ENCODE data around the gene RPL18. TPM values are rescaled to one million over a fixed set of nuclear protein-coding genes. Genes with fewer than 3 reads are reported as not detected.

Gene RPL18
- total and polyA plus RNA-seq, 9 of the 15 experiments (the other 6 are each of a cell fraction or from before 2014, with no cell fraction given), result 312 to 2,635 (median 1,653) TPM

DNA sequence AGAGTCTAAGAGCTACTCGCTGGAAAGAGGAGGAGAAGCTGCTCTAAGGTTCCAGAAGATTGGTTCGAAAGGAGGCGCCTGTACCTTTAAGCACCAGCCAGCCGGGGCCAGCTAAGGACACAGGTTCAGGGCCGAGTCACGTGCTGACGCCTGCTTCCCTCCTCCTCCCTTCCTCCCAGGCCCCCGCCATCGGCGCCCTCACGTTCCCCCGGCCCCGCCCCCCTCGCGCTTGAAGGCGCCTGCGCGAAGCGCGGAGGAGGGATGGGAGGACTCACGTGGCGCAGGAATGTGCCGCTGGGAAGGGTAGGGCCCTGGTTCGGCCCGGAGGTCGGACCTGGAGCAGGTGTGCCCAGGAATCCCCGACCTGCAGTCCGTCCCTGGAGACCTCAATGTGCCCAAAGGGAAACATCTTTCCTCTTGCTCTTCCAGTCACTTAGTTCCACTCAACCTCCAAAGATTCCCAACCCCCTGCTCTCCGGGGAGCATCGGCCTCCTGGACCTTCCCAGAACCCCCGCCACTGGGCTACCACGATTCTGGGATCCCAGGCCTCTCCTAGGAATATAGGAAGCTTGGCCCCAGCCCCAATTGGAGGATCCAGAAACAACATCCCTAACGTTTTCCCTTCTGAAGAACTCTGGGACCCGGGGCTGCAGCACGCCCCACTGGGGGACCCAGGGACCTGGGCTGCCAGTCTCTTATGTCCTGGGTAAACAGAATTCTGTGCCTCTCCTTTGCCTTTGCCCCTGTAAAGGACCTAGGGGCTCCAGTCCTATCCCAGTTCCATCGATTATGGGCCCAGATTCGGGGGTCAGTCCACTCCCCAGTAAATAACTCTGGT, 15.7 kb upstream of the RPL18 start (continued):
- no peak for TF ChIP-seq ZKSCAN8 (CRISPR knock-in tag; IDR thresholded peaks at IDR 0.05)
- TF ChIP-seq, protein P1, sequence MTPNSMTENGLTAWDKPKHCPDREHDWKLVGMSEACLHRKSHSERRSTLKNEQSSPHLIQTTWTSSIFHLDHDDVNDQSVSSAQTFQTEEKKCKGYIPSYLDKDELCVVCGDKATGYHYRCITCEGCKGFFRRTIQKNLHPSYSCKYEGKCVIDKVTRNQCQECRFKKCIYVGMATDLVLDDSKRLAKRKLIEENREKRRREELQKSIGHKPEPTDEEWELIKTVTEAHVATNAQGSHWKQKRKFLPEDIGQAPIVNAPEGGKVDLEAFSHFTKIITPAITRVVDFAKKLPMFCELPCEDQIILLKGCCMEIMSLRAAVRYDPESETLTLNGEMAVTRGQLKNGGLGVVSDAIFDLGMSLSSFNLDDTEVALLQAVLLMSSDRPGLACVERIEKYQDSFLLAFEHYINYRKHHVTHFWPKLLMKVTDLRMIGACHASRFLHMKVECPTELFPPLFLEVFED (CRISPR knock-in tag; conservative IDR thresholded peaks at IDR 0.05), result 0 out of 2 replicates have a peak, but pooled peaks have one; percentile 44
- TF ChIP-seq MAZ (CRISPR knock-in tag; conservative IDR thresholded peaks at IDR 0.05 in 1 of 2, IDR thresholded peaks at IDR 0.05 in 1 of 2), result peak; percentile 96 to 99
- peak; percentile 88 for TF ChIP-seq MYC (IDR thresholded peaks at IDR 0.05; ENCODE audit: low read depth, low read length)
- TF ChIP-seq MYC (CRISPR knock-in tag; IDR thresholded peaks at IDR 0.05; ENCODE audit: borderline replicate concordance, low read depth), result peak; percentile 58; the same call in 1 of the 2 replicates
- TF ChIP-seq SAFB2 (IDR thresholded peaks at IDR 0.05; ENCODE audit: borderline replicate concordance, low read depth, low read length, severe bottlenecking), result no peak
- TF ChIP-seq DMBX1 (CRISPR knock-in tag; IDR thresholded peaks at IDR 0.05; ENCODE audit: borderline replicate concordance), result no peak
- no peak for TF ChIP-seq DACH1 (IDR thresholded peaks at IDR 0.05; ENCODE audit: partially characterized antibody)
- TF ChIP-seq RHOXF2B (CRISPR knock-in tag; conservative IDR thresholded peaks at IDR 0.05), result no peak
- no peak for TF ChIP-seq ARID2 (IDR thresholded peaks at IDR 0.05)
- TF ChIP-seq ZNF444 (CRISPR knock-in tag; IDR thresholded peaks at IDR 0.05), result no peak
- TF ChIP-seq, protein P2, sequence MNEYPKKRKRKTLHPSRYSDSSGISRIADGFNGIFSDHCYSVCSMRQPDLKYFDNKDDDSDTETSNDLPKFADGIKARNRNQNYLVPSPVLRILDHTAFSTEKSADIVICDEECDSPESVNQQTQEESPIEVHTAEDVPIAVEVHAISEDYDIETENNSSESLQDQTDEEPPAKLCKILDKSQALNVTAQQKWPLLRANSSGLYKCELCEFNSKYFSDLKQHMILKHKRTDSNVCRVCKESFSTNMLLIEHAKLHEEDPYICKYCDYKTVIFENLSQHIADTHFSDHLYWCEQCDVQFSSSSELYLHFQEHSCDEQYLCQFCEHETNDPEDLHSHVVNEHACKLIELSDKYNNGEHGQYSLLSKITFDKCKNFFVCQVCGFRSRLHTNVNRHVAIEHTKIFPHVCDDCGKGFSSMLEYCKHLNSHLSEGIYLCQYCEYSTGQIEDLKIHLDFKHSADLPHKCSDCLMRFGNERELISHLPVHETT (CRISPR knock-in tag; conservative IDR thresholded peaks at IDR 0.05 in 1 of 2, IDR thresholded peaks at IDR 0.05 in 1 of 2), result no peak; a peak in 1 of 4 replicates
- TF ChIP-seq, protein P3, sequence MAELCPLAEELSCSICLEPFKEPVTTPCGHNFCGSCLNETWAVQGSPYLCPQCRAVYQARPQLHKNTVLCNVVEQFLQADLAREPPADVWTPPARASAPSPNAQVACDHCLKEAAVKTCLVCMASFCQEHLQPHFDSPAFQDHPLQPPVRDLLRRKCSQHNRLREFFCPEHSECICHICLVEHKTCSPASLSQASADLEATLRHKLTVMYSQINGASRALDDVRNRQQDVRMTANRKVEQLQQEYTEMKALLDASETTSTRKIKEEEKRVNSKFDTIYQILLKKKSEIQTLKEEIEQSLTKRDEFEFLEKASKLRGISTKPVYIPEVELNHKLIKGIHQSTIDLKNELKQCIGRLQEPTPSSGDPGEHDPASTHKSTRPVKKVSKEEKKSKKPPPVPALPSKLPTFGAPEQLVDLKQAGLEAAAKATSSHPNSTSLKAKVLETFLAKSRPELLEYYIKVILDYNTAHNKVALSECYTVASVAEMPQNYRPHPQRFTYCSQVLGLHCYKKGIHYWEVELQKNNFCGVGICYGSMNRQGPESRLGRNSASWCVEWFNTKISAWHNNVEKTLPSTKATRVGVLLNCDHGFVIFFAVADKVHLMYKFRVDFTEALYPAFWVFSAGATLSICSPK (IDR thresholded peaks at IDR 0.05; ENCODE audit: borderline replicate concordance), result no peak
- TF ChIP-seq, protein P4, sequence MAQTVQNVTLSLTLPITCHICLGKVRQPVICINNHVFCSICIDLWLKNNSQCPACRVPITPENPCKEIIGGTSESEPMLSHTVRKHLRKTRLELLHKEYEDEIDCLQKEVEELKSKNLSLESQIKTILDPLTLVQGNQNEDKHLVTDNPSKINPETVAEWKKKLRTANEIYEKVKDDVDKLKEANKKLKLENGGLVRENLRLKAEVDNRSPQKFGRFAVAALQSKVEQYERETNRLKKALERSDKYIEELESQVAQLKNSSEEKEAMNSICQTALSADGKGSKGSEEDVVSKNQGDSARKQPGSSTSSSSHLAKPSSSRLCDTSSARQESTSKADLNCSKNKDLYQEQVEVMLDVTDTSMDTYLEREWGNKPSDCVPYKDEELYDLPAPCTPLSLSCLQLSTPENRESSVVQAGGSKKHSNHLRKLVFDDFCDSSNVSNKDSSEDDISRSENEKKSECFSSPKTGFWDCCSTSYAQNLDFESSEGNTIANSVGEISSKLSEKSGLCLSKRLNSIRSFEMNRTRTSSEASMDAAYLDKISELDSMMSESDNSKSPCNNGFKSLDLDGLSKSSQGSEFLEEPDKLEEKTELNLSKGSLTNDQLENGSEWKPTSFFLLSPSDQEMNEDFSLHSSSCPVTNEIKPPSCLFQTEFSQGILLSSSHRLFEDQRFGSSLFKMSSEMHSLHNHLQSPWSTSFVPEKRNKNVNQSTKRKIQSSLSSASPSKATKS (CRISPR knock-in tag; IDR thresholded peaks at IDR 0.05), result no peak
- peak; percentile 70 for TF ChIP-seq TEAD4 (IDR thresholded peaks at IDR 0.05; ENCODE audit: low read length)
- no peak for TF ChIP-seq TEAD4 (CRISPR knock-in tag; IDR thresholded peaks at IDR 0.05; ENCODE audit: borderline replicate concordance)
- TF ChIP-seq, protein P5, sequence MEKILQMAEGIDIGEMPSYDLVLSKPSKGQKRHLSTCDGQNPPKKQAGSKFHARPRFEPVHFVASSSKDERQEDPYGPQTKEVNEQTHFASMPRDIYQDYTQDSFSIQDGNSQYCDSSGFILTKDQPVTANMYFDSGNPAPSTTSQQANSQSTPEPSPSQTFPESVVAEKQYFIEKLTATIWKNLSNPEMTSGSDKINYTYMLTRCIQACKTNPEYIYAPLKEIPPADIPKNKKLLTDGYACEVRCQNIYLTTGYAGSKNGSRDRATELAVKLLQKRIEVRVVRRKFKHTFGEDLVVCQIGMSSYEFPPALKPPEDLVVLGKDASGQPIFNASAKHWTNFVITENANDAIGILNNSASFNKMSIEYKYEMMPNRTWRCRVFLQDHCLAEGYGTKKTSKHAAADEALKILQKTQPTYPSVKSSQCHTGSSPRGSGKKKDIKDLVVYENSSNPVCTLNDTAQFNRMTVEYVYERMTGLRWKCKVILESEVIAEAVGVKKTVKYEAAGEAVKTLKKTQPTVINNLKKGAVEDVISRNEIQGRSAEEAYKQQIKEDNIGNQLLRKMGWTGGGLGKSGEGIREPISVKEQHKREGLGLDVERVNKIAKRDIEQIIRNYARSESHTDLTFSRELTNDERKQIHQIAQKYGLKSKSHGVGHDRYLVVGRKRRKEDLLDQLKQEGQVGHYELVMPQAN (IDR thresholded peaks at IDR 0.05; ENCODE audit: borderline replicate concordance), result 0 out of 2 replicates have a peak, but pooled peaks have one; percentile 54

All from K562 (cell line).